Measurements from ENCODE around the gene VPS4A. TPM values are rescaled to one million over a fixed set of nuclear protein-coding genes. Genes with fewer than 3 reads are reported as not detected.

Gene VPS4A
- total and polyA plus RNA-seq, 2 of the 8 experiments (the other 6 are each of a cell fraction or from before 2014, with no cell fraction given), result 14.1 to 24.1 TPM

DNA sequence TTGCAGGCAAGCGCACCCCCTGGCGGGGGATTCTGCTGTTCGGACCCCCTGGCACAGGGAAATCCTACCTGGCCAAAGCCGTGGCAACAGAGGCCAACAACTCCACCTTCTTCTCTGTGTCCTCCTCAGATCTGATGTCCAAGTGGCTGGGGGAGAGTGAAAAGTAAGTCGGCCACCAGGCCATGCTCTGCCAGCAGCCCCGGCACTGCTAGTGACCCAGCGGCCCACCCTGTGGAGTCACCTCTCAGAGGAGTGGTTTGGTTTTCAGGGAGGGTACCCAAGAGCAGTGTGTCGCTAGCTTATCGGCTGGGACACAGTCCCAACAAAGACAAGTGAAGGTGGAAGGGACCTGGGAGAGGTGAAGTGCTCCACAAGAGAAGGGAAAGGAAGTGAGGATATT lies 8.2 kb downstream of the VPS4A start (continued):
- TF ChIP-seq EP300 (IDR thresholded peaks at IDR 0.05; ENCODE audit: borderline replicate concordance in 1 of 2, low read depth in 2 of 2, low read length in 2 of 2) (no peak), KDM4A (IDR thresholded peaks at IDR 0.05; ENCODE audit: low read depth, low read length, severe bottlenecking) (no peak)

Data from H1 (cell line).